Activated CD8-positive, alpha-beta memory T cell treated with anti-CD3 and anti-CD28 coated beads, Interleukin-2, amount 50 U/mL, for 48 hours (primary cell): ENCODE results near the gene CCDC83.
"Not testable (repeated sequence)": the region's sequence is repeated elsewhere in the genome, so short reads cannot be mapped to it uniquely, and the experiment has no call there.

ENCODE experiments used
- DNase-seq: peaks from one replicate; pipeline ENCODE4 v3.0.0-alpha.2; 2020

CCDC83 gene

DNA sequence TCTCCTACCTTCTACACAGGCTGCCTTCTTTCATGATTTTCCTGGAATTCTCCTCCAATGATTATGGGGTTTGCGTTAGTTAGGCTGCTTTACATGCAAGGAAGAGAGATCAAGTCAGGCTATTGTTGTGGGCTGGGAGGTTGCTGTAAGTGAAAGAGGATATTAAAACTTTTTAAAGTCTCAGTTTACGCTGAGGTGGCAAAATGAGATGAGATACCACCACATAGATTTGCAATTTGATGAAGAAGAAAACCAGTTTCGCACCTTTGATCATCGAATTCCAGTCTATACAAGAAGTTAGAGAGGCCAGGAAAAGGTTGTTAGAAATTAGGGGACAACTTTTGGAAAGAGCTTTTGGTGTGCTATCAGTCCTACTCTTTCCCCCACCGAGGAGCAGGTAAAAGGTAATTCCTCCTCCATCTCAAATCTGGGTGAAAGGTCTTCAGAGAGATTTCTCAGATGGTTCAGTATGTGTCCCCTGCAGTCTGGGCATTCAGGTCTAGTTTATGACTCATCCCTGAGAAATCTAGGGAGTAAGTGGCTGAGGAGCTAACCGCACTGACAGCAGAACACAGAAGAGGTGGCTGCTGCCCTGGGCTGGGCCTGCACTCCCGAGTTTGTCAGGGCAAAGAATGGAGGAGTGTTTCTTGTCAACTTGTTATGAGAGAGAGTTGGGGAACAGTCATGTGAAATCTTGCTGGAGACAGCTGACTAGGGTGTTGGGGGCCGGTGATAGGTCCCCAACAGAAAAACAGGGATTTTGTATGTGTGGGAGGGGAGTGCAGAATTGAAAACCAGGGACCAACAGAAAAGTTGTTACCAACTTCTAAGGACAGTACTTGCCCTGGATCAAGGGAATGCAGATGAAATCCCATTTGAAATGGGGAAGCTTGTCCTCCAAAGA, 34.7 kb downstream of the CCDC83 start:
- DNase-seq, result no peak

DNA sequence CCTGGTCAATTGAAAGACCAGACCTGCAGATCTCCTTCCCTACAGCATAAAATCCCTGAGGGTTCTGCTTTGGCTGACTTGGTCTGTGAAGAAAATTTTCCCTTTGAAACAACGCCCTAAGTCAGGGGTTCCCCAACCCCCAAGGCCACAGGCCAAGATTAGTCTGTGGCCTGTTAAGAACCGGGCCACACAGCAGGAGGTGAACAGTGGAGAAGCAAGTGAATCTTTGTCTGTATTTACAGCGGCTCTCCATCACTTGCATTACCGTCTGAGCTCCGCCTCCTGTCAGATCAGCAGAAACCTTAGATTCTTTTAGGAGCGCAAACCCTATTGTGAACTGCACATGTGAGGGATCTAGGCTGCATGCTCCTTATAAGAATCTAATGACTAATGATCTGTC, 38.2 kb downstream of the CCDC83 start:
- DNase-seq, result no peak

DNA sequence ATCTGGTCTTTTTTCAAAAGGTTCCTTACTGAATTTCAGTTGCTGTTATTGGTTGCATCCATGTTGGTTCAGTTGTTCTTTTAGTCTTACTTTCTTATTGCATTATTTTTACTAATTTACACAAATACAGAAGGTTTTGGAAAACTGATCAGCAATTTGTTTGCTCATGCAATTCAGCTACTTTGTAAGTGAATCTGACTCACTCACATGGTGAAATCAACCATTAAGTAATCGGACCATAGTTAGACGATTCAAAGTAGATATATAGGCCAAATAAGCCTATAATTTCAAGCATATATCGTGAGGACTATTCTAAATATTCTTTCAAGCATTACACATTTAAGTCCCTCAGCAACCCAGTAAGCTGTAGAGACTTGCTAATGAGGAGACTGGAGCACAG, 41.7 kb downstream of the CCDC83 start:
- DNase-seq, result no peak

DNA sequence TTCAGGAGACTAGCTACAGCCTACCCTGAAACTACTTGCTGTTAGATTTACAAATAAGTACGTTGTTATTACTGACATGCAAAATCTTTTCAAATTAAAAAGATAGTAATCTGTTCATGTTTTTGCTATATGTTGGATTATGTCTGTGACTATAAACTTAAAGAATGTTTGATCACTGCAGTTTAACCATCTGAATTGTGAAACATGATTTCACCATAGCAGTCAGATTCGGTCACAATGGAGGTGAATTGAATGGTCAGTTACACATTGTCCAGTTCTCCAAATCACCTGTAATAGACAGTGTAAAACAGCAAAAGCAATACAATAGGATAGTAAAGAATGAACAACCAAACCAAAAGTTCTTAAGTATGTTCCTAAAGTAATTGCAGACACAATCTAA, 43.3 kb downstream of the CCDC83 start:
- DNase-seq, result no peak

DNA sequence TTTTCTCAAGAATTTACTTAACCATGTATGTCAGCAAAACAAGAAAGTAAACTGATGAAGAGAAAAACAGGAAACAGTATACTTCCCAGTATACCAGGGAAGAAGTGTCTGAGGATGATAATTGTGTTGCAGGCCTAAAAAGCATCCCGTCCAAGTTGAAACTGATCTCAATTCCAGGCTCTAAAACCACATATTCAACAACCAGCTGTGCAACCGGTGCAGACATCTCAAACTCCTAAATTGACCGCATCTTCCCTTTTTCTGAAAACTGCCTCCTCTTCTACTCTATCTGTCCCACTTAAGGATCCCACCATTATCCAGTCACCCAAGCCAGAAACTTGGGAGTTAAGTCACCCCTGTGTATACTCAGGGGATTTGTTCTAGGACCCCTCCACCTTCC, 47.2 kb downstream of the CCDC83 start:
- no peak for DNase-seq

DNA sequence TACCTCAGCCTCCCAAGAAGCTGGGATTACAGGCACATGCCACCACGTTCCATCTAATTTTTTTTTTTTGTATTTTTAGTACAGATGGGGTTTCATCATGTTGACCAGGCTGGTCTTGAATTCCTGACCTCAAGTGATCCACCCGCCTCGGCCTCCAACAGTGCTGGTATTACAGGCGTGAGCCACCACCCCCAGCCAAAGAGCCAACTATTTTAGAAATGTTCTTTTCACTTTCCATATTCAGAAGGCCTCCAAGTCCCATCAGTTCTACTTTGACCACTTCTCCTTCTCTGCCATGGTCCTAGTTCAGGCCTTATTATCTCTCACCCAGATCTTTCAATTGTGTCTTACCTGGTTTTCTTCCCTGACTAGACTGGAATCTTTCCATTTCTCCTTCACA, 48.2 kb downstream of the CCDC83 start:
- no peak for DNase-seq

DNA sequence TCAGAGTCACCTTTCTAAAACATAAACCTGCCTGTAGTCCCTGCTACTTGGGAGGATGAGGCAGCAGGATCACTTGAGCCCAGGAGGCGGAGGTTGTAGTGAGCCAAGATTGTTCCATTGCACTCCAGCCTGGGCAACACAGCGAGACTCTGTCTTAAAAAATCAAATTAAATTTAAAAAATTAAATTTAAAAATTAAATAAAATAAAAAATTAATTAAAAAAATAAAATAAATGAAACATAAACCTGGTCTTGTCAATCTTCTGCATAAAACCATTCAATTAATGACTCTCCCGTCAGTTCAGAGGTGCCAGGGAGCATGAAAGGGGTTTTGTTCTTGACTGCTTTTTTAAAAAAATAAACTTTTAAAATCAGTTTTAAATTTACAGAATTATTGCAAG, 48.6 kb downstream of the CCDC83 start:
- no peak for DNase-seq

DNA sequence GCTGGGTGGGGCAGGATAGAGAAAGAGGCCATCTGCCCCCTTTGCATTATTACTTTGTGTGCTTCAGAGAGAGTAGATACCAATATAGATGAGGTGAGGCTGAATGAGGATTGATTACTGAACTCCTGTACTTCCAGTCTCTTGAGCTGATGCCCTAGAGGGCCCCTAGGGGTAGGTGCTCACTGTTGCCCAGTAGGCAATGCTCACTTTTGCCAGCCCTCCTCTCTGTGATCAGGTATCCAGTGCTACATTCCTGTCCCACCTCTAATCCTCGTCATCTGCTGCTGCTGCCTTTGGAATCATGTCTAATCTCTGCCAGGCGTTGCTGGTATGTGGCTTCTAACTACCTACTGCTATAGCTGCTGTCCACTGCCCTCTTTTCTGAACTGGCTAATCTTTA, 57.2 kb downstream of the CCDC83 start:
- DNase-seq, result no peak

DNA sequence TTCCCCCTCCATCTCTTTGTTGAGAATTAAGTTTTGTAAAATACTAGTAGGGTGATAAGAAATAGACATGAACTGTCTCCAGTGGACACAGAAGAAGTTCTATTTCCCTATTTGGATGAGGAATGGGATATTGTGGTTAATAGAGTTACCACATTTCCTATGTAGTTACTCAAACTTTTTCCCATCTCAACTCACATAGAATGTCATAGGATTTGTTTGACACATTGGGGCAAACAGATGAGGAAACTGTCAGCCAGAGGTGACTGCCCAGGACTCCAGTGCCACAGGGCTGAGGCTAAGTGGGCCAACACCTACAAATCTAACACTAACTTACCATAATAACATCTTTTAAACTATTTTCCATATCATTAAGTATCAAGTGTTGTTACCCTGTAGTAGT, 58.3 kb downstream of the CCDC83 start:
- no peak for DNase-seq

DNA sequence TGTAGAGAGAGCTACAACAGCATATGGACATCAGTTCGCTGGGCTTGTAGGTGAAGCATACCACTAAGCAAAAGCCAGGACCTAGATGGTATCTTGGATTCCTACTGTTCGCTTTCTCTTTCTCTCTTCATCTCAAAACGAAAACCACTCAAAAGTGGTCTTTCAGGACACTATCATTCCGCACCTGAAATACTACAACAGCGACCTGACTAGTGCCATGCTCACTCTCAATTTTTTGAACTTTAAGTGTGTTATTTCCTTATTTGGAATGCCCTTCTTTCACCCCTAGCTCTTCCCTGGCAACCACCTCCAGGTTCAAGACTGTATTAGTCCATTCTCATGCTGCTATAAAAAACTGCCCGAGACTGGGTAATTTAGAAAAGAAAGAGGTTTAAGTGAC, 59.2 kb downstream of the CCDC83 start:
- no peak for DNase-seq

DNA sequence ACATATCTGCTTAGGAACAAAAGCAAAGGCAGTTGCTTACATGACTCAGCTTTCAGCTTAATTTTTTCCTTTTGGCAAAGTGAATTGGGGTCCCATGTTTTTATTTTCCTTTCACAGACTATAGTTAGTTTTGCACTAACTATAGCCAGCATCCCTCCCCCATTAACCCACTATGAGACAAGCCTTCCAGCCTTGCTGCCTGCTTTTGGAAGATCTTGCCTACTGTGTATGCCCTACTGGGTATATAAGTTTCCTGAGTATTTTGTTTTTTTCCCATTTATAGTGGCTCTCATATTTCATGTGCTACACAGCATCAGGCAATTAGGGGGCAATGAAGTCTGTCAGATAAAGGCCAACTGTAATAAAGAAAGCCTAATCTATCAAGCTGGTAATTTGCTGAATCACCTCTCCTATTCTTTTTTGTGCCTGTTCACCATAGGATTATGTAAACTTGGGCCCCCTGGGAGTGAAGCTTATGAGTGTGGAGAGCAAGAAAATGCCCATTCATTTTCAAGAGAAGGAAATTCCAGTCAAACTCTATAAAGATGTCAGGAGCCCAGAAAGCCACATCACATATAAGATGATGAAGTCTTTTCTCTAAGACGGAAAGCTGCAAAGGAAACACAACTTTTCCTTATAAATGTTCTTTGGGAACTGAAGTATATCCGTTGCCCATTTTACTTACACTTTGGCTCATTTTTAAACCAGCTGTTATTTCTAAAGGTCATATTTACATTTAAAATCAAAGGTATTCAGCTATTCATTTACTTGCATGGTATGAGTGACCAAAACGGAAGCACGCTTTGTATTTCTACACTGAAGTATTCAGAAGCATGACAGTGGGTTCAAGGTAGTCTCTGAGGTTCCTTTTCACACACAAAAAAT, 64.0 kb downstream of the CCDC83 start:
- DNase-seq, result no peak

DNA sequence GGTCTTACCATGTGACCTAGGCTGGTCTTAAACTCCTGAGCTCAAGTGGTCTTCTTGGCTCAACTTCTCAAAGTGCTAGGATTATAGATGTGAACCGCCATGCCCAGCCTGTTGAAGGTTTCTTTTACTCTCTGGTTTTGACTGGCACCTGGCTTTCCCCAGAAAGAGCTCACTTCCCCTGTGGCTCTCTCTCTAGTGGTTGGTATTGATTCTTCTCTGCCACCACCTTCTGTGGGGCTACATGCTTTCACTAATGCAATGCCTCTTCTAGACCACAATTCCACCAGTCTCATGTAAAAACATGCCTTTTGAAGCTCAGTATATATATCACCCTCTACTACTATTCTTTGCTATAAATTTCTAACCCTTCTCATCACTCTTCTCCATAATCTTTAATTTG, 67.2 kb downstream of the CCDC83 start:
- no peak for DNase-seq

DNA sequence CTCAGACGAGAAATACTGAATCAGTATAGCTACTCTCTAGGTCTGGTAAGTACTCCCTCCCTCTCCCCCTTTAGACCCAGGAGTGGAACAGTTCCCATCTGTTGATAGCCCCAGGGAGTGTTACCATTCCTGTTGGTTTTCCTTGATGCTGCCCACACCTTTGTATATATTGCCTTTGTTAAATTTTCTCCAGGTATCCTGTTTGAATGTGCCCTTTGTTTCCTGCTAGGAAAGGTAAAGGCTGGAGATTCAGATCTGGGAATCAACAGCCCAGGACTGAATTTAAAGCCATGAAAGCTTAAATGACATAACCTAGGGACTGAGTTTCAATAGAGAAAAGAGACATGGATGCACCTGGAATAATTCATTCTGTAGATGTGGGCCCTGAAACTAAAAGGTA, 68.3 kb downstream of the CCDC83 start:
- DNase-seq, result no peak

DNA sequence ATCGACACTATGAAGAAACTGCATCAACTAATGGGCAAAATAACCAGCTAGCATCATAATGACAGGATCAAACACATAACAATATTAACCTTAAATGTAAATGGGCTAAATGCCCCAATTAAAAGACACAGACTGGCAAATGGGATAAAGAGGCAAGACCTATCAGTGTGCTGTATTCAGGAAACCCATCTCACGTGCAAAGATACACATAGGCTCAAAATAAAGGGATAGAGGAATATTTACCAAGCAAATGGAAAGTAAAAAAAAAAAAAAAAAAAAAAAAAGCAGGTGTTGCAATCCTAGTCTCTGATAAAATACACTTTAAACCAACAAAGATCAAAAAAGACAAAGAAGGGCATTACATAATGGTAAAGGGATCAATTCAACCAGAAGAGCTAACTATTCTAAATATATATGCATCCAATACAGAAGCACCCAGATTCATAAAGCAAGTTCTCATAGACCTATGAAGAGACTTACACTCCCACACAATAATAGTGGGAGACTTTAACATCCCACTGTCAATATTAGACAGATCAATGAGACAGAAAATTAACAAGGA, 71.6 kb downstream of the CCDC83 start:
- DNase-seq, result not testable (repeated sequence)

DNA sequence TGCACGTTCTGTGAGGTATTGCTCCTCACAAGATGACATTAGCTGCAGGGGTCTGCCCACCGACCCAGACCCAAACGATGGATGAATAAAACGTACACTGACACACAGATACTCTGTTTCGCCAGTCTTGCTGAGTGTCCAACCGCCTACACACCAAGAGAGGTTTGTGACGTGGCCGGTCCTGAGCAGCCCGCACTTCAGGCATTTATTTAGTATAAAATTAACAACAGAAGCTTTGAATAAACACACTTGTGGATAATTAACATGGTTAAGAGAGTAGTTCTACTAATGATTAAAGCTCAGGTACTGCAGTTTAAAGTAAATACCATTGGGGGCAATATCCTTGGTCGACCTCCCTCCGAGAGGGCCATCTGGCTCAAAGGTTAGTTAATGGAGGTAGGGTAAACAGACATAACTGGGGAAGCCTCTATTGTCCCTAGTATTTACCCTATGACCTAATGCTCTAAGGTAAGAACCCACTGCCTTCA, 75.7 kb downstream of the CCDC83 start:
- DNase-seq, result no peak

DNA sequence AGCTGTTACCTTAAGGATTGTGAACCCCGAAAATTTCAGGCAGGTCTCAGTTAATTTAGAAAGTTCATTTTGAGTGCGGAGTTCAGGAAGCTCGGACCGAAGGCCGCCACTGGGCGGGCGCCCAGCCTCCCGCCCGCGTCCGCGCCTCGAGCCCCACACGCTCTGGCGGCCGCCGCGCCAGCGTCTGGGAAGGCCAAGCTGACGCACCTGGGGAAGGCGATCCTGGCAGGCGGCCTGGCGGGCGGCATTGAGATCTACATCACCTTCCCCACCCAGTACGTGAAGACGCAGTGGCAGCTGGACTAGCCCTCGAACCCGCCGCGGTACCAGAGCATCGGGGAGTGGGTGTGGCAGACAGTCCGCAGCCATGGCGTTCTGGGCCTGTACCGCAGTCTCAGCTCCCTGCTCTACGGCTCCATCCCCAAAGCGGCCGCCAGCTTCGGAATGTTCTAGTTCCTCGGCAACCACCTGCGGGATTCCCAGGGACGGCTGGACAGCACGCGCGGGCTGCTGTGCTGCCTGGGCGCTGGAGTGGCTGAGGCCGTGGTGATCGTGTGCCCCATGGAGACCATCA, 79.5 kb downstream of the CCDC83 start:
- no peak for DNase-seq

DNA sequence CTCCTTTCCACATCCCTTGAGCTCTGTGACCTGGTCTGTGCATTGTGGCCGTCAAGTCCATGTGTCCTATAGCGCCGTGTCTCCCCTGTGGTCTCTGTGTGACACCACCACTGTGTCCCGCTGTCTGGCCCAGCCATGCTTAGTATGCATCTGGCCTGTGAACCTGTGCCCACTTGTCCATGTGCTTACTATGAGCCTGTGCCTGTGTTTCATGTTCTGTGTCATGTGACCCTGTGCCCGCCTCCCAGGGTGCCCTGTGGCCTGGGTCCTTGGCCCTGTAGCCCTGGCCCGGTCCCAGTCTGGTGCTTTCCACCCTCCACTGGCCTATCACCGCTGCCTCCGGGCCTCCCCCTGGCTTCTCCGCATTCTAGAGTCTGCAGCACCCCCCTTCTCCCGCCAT, 80.6 kb downstream of the CCDC83 start:
- no peak for DNase-seq

DNA sequence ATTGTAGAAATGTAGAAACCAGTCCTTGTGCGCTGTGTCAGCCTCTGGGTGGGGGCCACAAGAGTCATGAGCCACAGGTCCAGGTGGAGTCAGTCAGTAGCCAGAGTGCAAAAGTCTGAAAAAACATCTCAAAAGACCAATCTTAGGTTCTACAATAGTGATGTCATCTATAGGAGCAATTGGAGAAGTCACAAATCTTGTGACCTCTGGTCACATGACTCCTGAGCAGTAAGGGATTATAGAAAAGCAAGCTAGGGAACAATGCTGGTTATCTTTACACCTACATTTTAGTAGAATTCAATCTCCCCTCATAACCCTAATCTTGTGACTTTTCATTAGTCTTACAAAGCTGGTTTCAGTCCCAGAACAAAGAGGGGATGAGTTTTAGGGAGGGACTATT, 82.7 kb downstream of the CCDC83 start:
- DNase-seq, result no peak

DNA sequence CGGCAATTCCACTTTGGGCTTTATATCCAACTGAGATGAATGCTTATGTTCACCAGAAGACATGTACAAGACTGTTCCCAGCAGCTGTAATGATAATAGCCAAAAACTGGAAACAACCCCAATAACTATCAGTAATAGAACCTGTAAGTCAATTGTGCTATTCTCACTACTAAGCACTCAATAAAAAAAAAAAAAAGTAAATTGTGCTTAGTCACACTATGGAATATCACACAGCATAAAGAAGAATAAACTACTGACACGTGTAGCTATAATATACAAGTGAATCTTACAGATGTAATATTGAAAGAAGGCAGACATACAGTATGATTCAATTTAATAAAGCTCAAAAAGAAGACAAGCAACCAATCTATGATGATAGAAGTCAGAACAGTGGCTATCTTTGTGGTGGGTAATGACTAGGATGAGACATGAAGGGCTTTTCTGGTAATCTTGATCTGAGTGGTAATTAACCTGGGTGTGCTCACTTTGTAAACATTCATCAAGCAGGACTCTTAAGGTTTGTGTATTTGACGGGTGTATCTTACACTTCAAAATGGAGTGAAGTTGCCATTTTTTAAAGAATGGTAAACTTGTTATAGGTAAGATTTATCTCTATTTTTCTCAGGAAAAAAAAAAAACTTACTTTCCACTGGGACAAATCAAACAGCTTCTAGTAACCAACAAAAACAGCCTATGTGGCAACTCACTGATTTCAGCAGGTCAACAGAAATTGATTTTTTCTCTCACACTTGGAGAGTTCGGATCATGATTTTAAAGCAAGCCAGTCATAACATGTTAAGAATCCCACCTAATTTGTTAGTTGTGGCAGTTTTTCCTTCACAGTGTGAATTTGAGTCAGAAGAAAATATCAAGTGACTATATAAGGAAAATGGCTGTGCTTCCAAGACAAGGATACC, 84.2 kb downstream of the CCDC83 start:
- DNase-seq, result no peak

DNA sequence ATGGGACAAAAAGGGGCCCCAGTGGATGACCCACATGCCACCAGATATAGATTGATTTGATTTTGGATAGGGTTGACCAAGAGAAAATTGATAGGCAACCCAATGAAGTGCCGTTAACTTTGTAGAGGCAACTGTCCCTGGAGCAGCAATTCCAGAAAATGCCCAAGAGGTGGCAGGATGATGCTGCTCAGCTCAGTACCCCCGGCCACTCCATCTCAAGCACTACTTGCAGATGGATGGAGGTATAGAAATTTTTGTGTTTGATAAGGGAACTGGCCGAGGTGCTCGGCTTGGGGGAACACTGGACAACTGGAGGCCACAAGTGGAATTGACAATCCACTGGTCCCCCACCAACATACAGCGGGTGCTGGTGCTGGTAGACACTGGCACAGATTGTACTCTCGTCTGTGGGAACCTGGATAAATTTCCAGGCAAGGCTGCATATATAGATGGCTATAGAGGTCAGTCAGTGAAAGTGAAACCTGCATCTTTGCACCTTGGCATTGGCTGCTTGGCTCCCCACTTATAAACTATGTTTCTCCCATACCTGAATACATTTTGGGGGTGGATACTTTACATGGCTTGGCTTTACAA, 86.3 kb downstream of the CCDC83 start:
- no peak for DNase-seq

DNA sequence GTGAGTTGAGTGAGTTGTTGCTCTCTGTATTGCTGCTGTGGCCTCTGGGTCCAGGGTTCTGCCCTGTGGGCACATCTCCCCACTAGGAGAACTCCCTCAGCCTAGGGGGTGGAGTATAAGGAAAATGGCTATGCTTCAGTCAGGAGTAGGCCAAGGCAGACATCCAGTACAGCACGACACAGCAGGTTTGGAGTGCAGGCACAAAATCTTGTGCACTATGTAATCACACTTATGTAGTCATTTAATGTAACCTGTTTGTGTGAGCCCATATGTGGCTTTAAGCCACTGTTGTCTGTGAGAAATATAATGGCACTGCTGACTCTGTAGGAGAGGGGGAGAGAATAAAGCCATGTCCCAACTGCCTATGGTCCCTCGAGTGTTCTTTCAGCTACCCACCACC, 90.1 kb downstream of the CCDC83 start:
- no peak for DNase-seq

DNA sequence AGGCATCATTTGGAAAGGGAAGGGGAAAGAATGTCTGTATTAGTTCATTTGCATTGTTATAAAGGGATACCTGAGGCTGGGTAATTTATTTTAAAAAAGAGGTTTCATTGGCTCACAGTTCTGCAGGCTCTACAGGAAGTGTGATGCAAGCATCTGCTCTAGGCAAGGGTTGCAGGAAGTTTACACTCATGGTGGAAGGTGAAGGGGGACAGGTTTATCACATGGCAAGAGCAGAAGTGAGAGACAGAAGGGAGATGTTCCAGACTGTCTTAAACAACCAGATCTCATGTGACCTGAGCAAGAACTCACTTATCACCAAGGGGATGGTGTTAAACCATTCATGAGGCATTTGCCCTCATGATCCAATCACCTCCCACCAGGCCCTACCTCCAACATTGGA, 90.6 kb downstream of the CCDC83 start:
- DNase-seq, result no peak
